HG03521 (cell line): ENCODE results near the gene SH2B2.
A peak's percentile ranks its signal among the peaks of the same experiment; 100 is the strongest.
"Not testable (repeated sequence)": the region's sequence is repeated elsewhere in the genome, so short reads cannot be mapped to it uniquely, and the experiment has no call there.

Experiments
- ATAC-seq: cut with Tn5 transposase; IDR thresholded peaks from one replicate; pipeline ENCODE4 v1.9.1; 2021; ENCODE audit warnings: mild to moderate bottlenecking, moderate library complexity; ENCODE audit not compliant: unreplicated experiment

SH2B2 gene

DNA sequence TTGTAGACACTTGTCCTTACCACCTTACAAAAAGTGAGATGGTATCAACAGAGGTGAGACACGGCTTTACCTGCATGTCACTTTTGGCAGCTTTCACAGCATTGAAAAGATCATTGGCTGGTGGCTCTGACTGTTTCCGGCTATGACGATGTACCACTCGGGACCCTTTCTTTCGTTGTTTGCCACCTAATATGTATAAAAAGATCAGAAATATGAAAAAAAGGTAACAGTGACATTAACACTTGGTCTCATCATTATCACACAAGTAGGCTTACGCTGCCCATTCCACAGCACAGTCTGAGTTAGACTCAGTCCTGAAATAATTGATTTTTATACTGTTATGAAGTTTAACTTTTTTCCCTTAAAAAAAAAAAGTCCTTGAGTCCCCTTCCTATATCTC is 40.5 kb downstream of the SH2B2 start:
- not testable (repeated sequence) for ATAC-seq

- ATAC-seq, result not testable (repeated sequence)
These were observed 42.2 kb downstream of the SH2B2 start for GRCh38 chr7:102328863-102329262.

GRCh38 chr7:102329366-102329765 is 42.7 kb downstream of the SH2B2 start:
- not testable (repeated sequence) for ATAC-seq

- not testable (repeated sequence) for ATAC-seq
These were observed 44.2 kb downstream of the SH2B2 start for GRCh38 chr7:102330666-102331460.

DNA sequence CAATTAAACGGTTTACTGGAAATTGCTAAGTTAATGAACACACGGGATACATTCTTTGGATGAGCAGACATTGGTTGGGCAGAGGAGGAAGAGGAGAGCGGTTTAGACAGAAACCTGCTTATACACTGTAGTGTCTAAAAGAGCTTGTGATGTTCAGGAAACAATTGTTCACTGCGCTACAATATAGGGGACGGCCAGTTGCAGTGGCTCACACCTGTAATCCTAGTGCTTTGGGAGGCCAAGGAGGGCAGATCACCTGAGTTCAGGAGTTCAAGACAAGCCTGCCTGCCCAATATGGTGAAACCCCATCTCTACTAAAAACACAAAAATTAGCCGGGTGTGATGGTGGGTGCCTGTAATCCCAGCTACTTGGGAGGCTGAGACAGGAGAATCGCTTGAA is 48.9 kb downstream of the SH2B2 start:
- not testable (repeated sequence) for ATAC-seq

GRCh38 chr7:102337002-102337401 is 50.3 kb downstream of the SH2B2 start:
- ATAC-seq, result not testable (repeated sequence)

- not testable (repeated sequence) for ATAC-seq
These were observed 50.8 kb downstream of the SH2B2 start for GRCh38 chr7:102337420-102337819.

GRCh38 chr7:102340599-102341368 is 54.1 kb downstream of the SH2B2 start:
- ATAC-seq, result not testable (repeated sequence)

DNA sequence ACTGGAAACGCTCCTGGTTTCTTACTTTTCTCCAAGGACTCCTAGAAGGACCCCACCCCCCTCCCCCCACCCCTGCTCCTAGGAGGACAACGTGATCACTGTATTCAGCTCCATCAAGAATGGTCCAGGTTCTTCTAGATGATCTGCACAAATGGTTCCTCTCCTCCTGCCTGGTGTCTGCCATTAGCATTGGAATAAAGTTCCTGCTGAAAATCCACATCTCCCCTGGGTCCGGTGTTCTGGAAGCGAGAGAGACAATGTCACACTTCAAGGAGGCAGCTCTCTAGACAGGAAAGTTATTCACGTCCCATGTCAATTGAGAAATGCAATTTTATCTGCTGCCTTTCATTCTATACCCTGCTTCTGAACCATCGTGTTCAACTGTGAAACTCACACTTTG is 60.3 kb downstream of the SH2B2 start:
- ATAC-seq, result not testable (repeated sequence)

GRCh38 chr7:102356344-102356743 is 69.7 kb downstream of the SH2B2 start, which contains the start of gene SPDYE6:
Gene SPDYE6 (minus strand): TSS chr7:102356444. CDS start chr7:102356023, 421 bp downstream.
- ATAC-seq, result not testable (repeated sequence)

DNA sequence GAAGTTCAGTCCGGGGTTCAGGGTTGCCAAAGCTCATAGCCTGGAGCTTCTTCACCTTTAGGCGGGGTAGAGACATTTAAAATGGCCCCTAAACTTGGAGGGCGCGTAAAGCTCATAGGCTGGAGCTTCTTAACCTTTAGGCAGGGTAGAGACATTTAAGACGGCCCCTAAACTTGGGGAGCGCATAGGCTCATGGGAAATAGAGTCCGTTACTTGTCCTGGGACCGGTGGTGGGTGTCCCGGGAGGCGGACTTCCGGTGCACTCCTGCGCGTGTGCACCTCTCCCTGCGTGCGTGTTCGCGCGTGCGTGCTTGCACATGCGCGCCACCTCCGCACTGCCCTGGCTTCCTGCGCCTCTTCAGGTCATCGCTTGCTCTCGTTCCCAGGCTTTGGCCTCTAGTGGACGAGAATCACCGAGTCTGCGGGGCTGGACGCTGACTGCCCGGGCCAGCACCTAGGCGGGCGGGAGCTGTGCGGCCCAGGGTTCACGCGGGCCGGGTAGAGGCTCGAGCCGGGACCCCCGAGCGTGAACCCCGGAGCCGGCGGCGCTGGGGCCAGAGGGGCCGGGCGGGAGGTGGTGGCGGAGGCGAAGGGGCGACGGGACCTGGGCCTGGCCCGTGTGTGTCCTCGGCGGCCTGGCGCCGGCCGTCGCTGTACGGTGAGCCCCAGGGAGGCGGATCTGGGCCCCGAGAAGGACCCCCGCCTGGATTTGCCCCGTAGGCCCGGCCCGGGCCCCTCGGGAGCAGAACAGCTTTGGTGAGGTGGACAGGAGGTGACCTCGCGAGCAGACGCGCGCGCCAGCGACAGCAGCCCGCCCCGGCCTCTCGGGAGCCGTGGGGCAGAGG is 77.1 kb downstream of the SH2B2 start:
- peak; percentile 99 for ATAC-seq

- not testable (repeated sequence) for ATAC-seq
These were observed 77.8 kb downstream of the SH2B2 start for GRCh38 chr7:102364394-102364886.

- ATAC-seq, result not testable (repeated sequence)
These were observed 78.7 kb downstream of the SH2B2 start for GRCh38 chr7:102365390-102365789.

- ATAC-seq, result not testable (repeated sequence)
These were observed 83.4 kb downstream of the SH2B2 start for GRCh38 chr7:102370038-102370437.
